T-cell (primary cell): Measurements from ENCODE around the gene MAPT. TPM values are rescaled to one million over a fixed set of nuclear protein-coding genes. Genes with fewer than 3 reads are reported as not detected.

ENCODE experiments used
- ATAC-seq, 4 experiments: fragments of 200-7000 bp in 3 of 4; fragments of 150-1000 bp in 1 of 4; cut with Tn5 transposase; replicated peaks in 1 of 4; 1 replicate in 3 of 4; 2 replicates in 1 of 4; pipeline ENCODE4 v1.10.0; 2021; ENCODE audit warnings: moderate library complexity in 3 of 4, mild to moderate bottlenecking in 2 of 4, moderate number of reproducible peaks in 1 of 4
- CTCF ChIA-PET, 2 donors: fragments of 300-600 bp; sonication (Branson Sonifier 250); formaldehyde crosslinking; loops; one replicate each; lab custom pipeline; 2022; ENCODE audit warnings: antibody characterized with exemption in 2 of 2; lab: Charles Lee
- POLR2A ChIA-PET, 2 donors: fragments of 300-600 bp; sonication (Branson Sonifier 250); formaldehyde crosslinking; loops; one replicate each; lab custom pipeline; 2022; ENCODE audit warnings: antibody characterized with exemption in 2 of 2; lab: Charles Lee
- DNase-seq, 35 experiments: peaks; one replicate each; pipeline versions ENCODE4 v3.0.0 to v3.0.0-alpha.2; 2013 to 2023
- H3K27ac ChIP-seq: one replicate; pipeline ENCODE4 v1.5.1; 2013; ENCODE audit warnings: low read length
- H3K27me3 ChIP-seq, 2 experiments: replicated peaks in 1 of 2; 1 replicate in 1 of 2; 2 replicates in 1 of 2; pipeline versions ENCODE4 v1.6.1 to v1.7.0; 2013; ENCODE audit warnings: low read length in 1 of 2, mixed read lengths in 1 of 2; ENCODE audit not compliant: control insufficient read depth in 2 of 2, insufficient read depth in 2 of 2; ENCODE audit errors: extremely low read depth in 1 of 2
- H3K36me3 ChIP-seq, 2 donors: 1 replicate in 1 of 2; 2 replicates in 1 of 2; pipeline versions ENCODE4 v1.6.1 to v1.7.0; 2013; ENCODE audit warnings: low read length in 1 of 2; ENCODE audit not compliant: control insufficient read depth in 2 of 2, insufficient read depth in 1 of 2; ENCODE audit errors: extremely low read depth in 1 of 2
- H3K4me1 ChIP-seq, 2 experiments: 1 replicate in 1 of 2; 2 replicates in 1 of 2; pipeline versions ENCODE4 v1.6.1 to v1.7.0; 2013; ENCODE audit warnings: low read length in 2 of 2, mixed read lengths in 1 of 2; ENCODE audit not compliant: insufficient read depth in 2 of 2, control insufficient read depth in 1 of 2; ENCODE audit errors: extremely low read depth in 1 of 2
- H3K4me3 ChIP-seq, 2 donors: 1 replicate in 1 of 2; 2 replicates in 1 of 2; pipeline versions ENCODE4 v1.5.1 to v1.7.0; 2013; ENCODE audit warnings: mild to moderate bottlenecking in 2 of 2, low read length in 1 of 2, moderate library complexity in 1 of 2; ENCODE audit not compliant: control insufficient read depth in 1 of 2; ENCODE audit errors: extremely low read depth in 1 of 2
- H3K9me3 ChIP-seq: 2 replicates; pipeline ENCODE4 v1.7.0; 2013
- H3K27ac Mint-ChIP-seq, 2 donors: one replicate each; pipeline ENCODE4 v1.8.0; 2020 to 2021; ENCODE audit warnings: mild to moderate bottlenecking in 2 of 2, mixed read lengths in 2 of 2
- H3K27me3 Mint-ChIP-seq, 2 donors: one replicate each; pipeline ENCODE4 v1.8.0; 2021 to 2022; ENCODE audit warnings: mixed read lengths in 2 of 2
- H3K36me3 Mint-ChIP-seq: one replicate; pipeline ENCODE4 v1.8.0; 2021; ENCODE audit warnings: mixed read lengths
- H3K4me1 Mint-ChIP-seq, 3 donors: one replicate each; pipeline ENCODE4 v1.8.0; 2020 to 2022; ENCODE audit warnings: mixed read lengths in 3 of 3, mild to moderate bottlenecking in 1 of 3
- H3K4me3 Mint-ChIP-seq, 3 donors: one replicate each; pipeline ENCODE4 v1.8.0; 2020 to 2022; ENCODE audit warnings: mild to moderate bottlenecking in 3 of 3, mixed read lengths in 3 of 3, moderate library complexity in 3 of 3
- H3K9me3 Mint-ChIP-seq, 3 donors: one replicate each; pipeline ENCODE4 v1.8.0; 2020 to 2022; ENCODE audit warnings: mixed read lengths in 3 of 3
- WGBS: methylation state at CpG from one replicate; pipeline ENCODE4 v1.1.5; 2013; ENCODE audit warnings: missing lambda C conversion rate; ENCODE audit not compliant: insufficient coverage; 5-methylcytosine and 5-hydroxymethylcytosine counted together
- total RNA-seq, 35 experiments: library from RNA in 6 of 35; stranded (reverse) in 6 of 35; fragments of 120-200 nt in 1 of 35; gene quantifications; one replicate each; pipeline versions ENCODE4 v1.2.1 to v1.2.4 and lab custom pipeline; 2013 to 2026

MAPT gene
- total RNA-seq, 5 donors from 2014 or later (not counting 1 experiment from before 2014, with no cell fraction given), result 0.86 to 1.8 (median 1.2) TPM

DNA sequence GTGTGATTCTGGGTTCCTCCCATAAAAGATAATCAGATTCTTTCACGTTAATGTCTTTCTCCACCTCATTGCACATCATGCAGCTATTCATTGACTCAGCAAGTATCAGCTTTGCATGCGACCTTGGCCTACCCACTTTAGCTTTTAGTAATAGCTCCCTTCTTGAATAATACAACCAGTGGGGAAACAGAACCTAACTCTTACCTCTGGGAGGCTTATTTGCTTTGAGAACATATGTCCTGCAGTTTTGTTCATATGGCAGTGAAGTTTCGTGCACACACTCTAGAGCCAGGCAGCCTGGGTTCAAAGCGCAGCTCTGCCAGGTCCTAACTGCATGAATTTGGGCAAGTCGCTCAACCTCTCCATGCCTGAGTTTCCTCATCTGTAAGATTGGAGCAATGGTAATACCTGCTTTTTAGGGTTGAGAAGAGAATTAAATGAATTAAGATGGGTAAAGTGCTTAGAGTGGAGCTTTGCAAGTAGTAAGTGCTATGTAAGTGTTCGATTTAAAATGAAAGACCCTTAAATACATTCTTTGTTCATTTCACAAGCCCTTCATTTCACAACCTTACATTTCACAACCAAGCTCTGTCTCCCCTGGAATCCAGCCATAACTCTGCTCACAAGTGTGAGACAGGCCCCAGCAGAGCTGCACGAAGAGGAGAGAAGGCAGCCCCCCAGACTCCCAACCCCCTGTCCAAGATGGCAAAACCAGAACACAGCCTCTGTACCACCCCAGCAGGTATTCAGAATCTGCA, 29.3 kb downstream of the MAPT start:
- ATAC-seq (no peak), DNase-seq (no peak)
- Mint-ChIP-seq H3K36me3 (no peaks in the 10 kb centered on the region), H3K27ac (no peak overlapping the region), H3K9me3 (peaks cover 0 to 2% (median 0%) of the 10 kb centered on the region in 3 donors), H3K4me1 (no peaks in the 10 kb centered on the region), H3K27me3 (peaks cover 21 to 28% of the 10 kb centered on the region in 2 donors), H3K4me3 (no peak overlapping the region)
- no peaks in the 10 kb centered on the region for H3K9me3 ChIP-seq
- peaks cover 0 to 35% of the 10 kb centered on the region in 2 experiments for H3K27me3 ChIP-seq
- no peaks in the 10 kb centered on the region for H3K36me3 ChIP-seq
- WGBS, result 55% methylated on average over 5 of the region's 7 CpGs
- ChIA-PET CTCF (no interaction called here), POLR2A (no interaction called here)
- H3K4me3 ChIP-seq, result no peak overlapping the region
- H3K27ac ChIP-seq, result no peak overlapping the region
- H3K4me1 ChIP-seq, result no peaks in the 10 kb centered on the region

DNA sequence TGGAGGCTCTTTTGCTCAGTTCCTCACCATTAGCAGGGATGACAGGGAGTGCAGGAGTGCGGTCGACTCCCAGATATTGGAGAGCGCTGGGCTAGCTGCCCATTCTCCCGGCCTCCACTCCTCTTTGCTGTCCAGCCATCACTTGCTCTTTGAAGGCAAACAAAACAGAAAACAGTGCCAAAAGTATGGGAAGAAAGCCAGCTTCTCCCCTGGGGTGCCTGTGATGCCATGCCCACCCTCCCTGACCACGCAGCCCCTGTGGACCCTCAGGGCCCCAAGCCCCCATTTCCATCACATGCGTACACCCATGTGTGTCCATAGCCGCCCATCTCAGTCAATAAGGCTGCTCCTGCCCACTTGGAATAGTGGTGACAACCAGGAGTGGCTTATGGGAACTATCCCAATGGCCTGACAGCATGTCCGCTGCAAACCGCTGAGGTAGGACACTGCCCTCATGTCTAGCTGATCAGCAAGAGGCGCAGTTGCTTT, 30.0 kb downstream of the MAPT start:
- peaks cover 21 to 28% of the 10 kb centered on the region in 2 donors for H3K27me3 Mint-ChIP-seq
- Histone ChIP-seq H3K27me3 (peaks cover 0 to 35% of the 10 kb centered on the region in 2 experiments), H3K4me3 (no peak overlapping the region), H3K4me1 (no peaks in the 10 kb centered on the region), H3K27ac (no peak overlapping the region), H3K9me3 (no peaks in the 10 kb centered on the region), H3K36me3 (no peaks in the 10 kb centered on the region)
- peaks cover 0 to 2% (median 0%) of the 10 kb centered on the region in 3 donors for H3K9me3 Mint-ChIP-seq
- POLR2A ChIA-PET, result no interaction called here
- ATAC-seq, result no peak
- CTCF ChIA-PET, result no interaction called here
- no peaks in the 10 kb centered on the region for H3K36me3 Mint-ChIP-seq
- WGBS, result 85% methylated on average over 7 of the region's 10 CpGs
- H3K4me3 Mint-ChIP-seq, result no peak overlapping the region
- H3K27ac Mint-ChIP-seq, result no peak overlapping the region
- H3K4me1 Mint-ChIP-seq, result no peaks in the 10 kb centered on the region
- DNase-seq, result no peak

DNA sequence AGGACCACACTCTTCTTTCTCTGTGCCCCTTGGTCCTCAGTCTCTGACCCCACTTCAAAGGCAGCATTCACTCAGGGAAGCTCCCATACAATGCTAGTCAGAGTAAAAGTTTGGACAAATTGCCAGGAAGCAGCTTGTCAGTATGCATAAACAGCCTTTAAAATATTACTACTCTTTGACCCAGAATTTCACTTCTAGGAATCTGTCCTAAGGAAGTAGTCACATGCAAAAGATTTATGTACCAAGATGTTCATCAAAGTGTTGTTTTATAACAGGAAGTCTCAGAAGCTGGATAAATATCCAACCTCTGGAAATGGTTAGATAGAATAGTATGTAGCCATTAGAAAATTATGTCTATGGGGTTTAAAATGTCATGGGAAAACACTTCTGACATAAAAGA, 31.0 kb downstream of the MAPT start:
- ATAC-seq, result no peak
- Histone ChIP-seq H3K4me3 (no peak overlapping the region), H3K27ac (no peak overlapping the region), H3K36me3 (no peaks in the 10 kb centered on the region), H3K4me1 (no peaks in the 10 kb centered on the region), H3K9me3 (no peaks in the 10 kb centered on the region), H3K27me3 (peaks cover 0 to 26% of the 10 kb centered on the region in 2 experiments)
- Mint-ChIP-seq H3K36me3 (no peaks in the 10 kb centered on the region), H3K27ac (no peak overlapping the region), H3K4me3 (no peak overlapping the region), H3K9me3 (peaks cover 0 to 2% (median 0%) of the 10 kb centered on the region in 3 donors), H3K27me3 (peaks cover 18 to 26% of the 10 kb centered on the region in 2 donors), H3K4me1 (no peaks in the 10 kb centered on the region)
- ChIA-PET CTCF (interaction anchor here in 1 of 2 donors (0.9 kb wide), 1 partner anchor 24 kb away, joined by 4 read pairs; no protein-coding TSS in a partner anchor), POLR2A (no interaction called here)
- DNase-seq, result no peak

DNA sequence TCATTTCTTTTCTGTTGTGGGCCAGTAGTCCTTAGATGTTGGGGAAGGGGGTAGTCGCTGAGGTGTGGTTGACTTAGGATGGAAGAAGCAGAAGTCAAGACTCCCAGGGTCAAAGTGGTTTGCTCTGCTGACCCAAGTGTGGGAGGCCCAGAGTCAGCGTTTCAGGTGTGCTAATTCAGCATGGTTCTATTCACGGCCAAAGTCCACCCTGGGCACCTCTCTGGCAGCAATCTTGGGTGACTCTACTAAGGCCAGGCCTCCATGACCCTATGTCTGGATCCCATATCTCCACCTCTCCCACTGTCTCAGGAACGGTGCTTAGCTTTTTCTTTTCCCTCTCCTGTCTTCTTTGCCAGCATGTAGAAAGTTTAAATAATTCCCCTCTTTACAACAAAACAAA, 32.9 kb downstream of the MAPT start:
- H3K36me3 ChIP-seq, result no peaks in the 10 kb centered on the region
- Mint-ChIP-seq H3K4me3 (no peak overlapping the region), H3K9me3 (peaks cover 0 to 2% (median 0%) of the 10 kb centered on the region in 3 donors), H3K4me1 (no peaks in the 10 kb centered on the region), H3K36me3 (no peaks in the 10 kb centered on the region), H3K27ac (no peak overlapping the region), H3K27me3 (peaks cover 20 to 24% of the 10 kb centered on the region in 2 donors)
- WGBS, result 81% methylated on average over 4 of the region's 4 CpGs
- no peak for ATAC-seq
- no peak overlapping the region for H3K27ac ChIP-seq
- no peak for DNase-seq
- ChIA-PET POLR2A (no interaction called here), CTCF (no interaction called here)
- peaks cover 0 to 23% of the 10 kb centered on the region in 2 experiments for H3K27me3 ChIP-seq
- no peaks in the 10 kb centered on the region for H3K4me1 ChIP-seq
- H3K4me3 ChIP-seq, result no peak overlapping the region
- H3K9me3 ChIP-seq, result no peaks in the 10 kb centered on the region

DNA sequence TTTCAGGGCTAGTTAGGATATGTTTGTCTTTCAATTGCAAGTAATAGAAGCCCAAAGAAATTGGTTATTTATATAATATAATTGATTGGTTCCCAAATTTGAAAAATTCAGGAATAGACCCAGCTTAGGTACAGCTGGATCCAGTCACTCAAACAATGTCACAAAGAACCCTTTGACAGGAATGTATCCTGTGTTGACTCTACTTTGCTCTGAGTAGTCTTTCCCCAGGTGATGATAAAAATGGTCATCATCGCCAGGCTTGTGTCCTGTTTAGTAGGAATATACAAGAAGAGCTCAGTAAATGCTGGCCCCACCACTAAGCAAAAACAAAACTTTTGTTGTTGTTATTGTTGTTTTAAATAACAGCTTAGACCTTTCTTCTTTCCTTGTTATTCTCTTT, 35.0 kb downstream of the MAPT start:
- Mint-ChIP-seq H3K27ac (no peak overlapping the region), H3K4me1 (no peaks in the 10 kb centered on the region), H3K27me3 (peaks cover 15 to 21% of the 10 kb centered on the region in 2 donors), H3K4me3 (no peak overlapping the region), H3K9me3 (peaks cover 0 to 2% (median 0%) of the 10 kb centered on the region in 3 donors), H3K36me3 (no peaks in the 10 kb centered on the region)
- ChIA-PET POLR2A (no interaction called here), CTCF (no interaction called here)
- Histone ChIP-seq H3K9me3 (no peaks in the 10 kb centered on the region), H3K4me1 (no peaks in the 10 kb centered on the region), H3K4me3 (no peak overlapping the region), H3K27me3 (peaks cover 0 to 11% of the 10 kb centered on the region in 2 experiments), H3K36me3 (no peaks in the 10 kb centered on the region), H3K27ac (no peak overlapping the region)
- WGBS, result no CpG with 5 or more reads among the region's 1 CpG
- no peak for ATAC-seq
- no peak for DNase-seq

DNA sequence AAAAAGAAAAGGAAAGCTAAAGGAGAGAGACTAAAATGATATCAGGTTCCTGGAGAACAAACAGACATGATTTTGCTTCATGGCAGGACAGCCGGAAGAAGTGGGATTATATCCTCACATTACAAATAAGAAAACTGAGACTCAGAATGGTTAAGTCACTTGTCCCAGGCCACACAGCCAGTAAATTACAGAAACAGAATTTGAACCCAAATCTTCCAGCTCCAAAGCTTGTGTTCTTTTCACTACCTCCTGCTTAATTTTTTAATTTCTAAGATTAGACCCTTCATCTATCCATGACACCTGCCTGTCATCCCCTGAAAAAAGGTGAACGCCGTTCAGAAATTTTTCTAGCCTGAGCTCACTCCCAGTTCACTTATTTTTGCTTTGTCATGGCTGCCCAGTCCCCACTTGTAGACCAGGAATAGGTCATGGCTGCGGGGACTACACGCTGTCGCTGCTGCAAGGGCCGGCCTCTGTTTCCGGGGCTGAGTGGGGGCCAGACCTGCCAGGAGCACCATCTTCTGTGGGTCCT, 36.1 kb downstream of the MAPT start:
- no peaks in the 10 kb centered on the region for H3K4me1 ChIP-seq
- H3K27me3 ChIP-seq, result peaks cover 3 to 14% of the 10 kb centered on the region in 2 experiments
- Mint-ChIP-seq H3K36me3 (no peaks in the 10 kb centered on the region), H3K27ac (no peak overlapping the region), H3K9me3 (peaks cover 0 to 2% (median 0%) of the 10 kb centered on the region in 3 donors), H3K4me3 (no peak overlapping the region), H3K4me1 (no peaks in the 10 kb centered on the region), H3K27me3 (peaks cover 13 to 17% of the 10 kb centered on the region in 2 donors)
- POLR2A ChIA-PET, result no interaction called here
- CTCF ChIA-PET, result interaction anchor here in 1 of 2 donors (1.1 kb wide), 1 partner anchor 276 kb away, joined by 3 read pairs; no protein-coding TSS in a partner anchor
- H3K27ac ChIP-seq, result no peak overlapping the region
- ATAC-seq (no peak), DNase-seq (no peak)
- 92% methylated on average over 8 of the region's 8 CpGs for WGBS
- no peak overlapping the region for H3K4me3 ChIP-seq
- no peaks in the 10 kb centered on the region for H3K36me3 ChIP-seq
- H3K9me3 ChIP-seq, result no peaks in the 10 kb centered on the region
